Glutamatergic neuron (in vitro differentiated cells): Measurements from ENCODE around the gene EIF3F. TPM values are rescaled to one million over a fixed set of nuclear protein-coding genes. Genes with fewer than 3 reads are reported as not detected.

ENCODE experiments used
- DNase-seq: peaks from one replicate; pipeline ENCODE4 v3.0.0; 2022
- H3K27ac Mint-ChIP-seq: one replicate; pipeline ENCODE4 v1.8.0; 2020; ENCODE audit warnings: mild to moderate bottlenecking, mixed read lengths, inconsistent platforms; ENCODE audit not compliant: unreplicated experiment
- H3K27me3 Mint-ChIP-seq: one replicate; pipeline ENCODE4 v1.8.0; 2020; ENCODE audit warnings: mild to moderate bottlenecking, moderate library complexity, mixed read lengths, inconsistent platforms; ENCODE audit not compliant: unreplicated experiment
- H3K36me3 Mint-ChIP-seq: one replicate; pipeline ENCODE4 v1.8.0; 2020; ENCODE audit warnings: mild to moderate bottlenecking, mixed read lengths, inconsistent platforms; ENCODE audit not compliant: unreplicated experiment
- H3K4me1 Mint-ChIP-seq: one replicate; pipeline ENCODE4 v1.8.0; 2020; ENCODE audit warnings: mild to moderate bottlenecking, low read depth, mixed read lengths, inconsistent platforms; ENCODE audit not compliant: unreplicated experiment
- H3K4me3 Mint-ChIP-seq: one replicate; pipeline ENCODE4 v1.8.0; 2020; ENCODE audit warnings: mild to moderate bottlenecking, mixed read lengths, inconsistent platforms; ENCODE audit not compliant: unreplicated experiment
- H3K9me3 Mint-ChIP-seq: one replicate; pipeline ENCODE4 v1.8.0; 2020; ENCODE audit warnings: mild to moderate bottlenecking, moderate library complexity, mixed read lengths, inconsistent platforms; ENCODE audit not compliant: unreplicated experiment
- CTCF ChIP-seq: fragments of 200-600 bp; sonication (generic); IDR thresholded peaks from one replicate; pipeline ENCODE4 v1.5.0; 2021; ENCODE audit not compliant: partially characterized antibody, unreplicated experiment
- total RNA-seq: library from RNA; stranded (reverse); fragmentation: NEBNext Ultra II Directional; extraction: Animal tissue kit (Norgen Biotek cat#: 25700); gene quantifications from one replicate; pipeline ENCODE4 v1.2.1, GENCODE V29; 2021; ENCODE audit not compliant: unreplicated experiment

The EIF3F gene
- total RNA-seq, 1 donor from 2014 or later: 217 TPM

DNA sequence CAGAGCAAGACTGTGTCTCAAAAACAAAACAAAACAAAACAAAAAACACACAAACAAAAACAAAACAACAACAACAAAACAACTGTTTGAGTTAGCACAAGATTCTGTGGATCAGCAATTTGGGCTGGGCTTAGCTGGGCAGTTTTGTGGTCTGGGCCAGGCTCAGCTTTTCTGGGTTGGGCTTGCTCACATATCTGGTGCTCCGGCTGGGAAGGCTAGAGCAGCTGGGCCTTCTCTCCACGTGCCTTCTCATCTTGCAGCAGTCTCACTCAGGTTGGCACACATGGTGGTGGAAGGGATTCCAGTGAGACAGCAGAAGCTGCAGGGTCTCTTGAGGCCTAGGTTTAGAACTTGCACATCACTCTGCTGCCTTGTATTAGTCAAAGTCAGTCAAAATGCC, 35.7 kb downstream of the EIF3F start:
- Mint-ChIP-seq H3K27me3 (peaks cover 12% of the 10 kb centered on the region), H3K9me3 (no peaks in the 10 kb centered on the region), H3K36me3 (no peaks in the 10 kb centered on the region), H3K27ac (no peak overlapping the region), H3K4me3 (no peak overlapping the region), H3K4me1 (peaks cover 9% of the 10 kb centered on the region)
- no peak for DNase-seq
- TF ChIP-seq CTCF: no peak

- H3K36me3 Mint-ChIP-seq: no peaks in the 10 kb centered on the region
- H3K4me1 Mint-ChIP-seq: peaks cover 7% of the 10 kb centered on the region
- TF ChIP-seq CTCF: no peak
- no peak for DNase-seq
- no peak overlapping the region for H3K4me3 Mint-ChIP-seq
- H3K27me3 Mint-ChIP-seq: peaks cover 6% of the 10 kb centered on the region
- no peak overlapping the region for H3K27ac Mint-ChIP-seq
- H3K9me3 Mint-ChIP-seq: no peaks in the 10 kb centered on the region
Measured at GRCh38 chr11:8023831-8024555, 36.9 kb downstream of the EIF3F start.

- Mint-ChIP-seq H3K36me3 (no peaks in the 10 kb centered on the region), H3K9me3 (no peaks in the 10 kb centered on the region), H3K27ac (no peak overlapping the region), H3K27me3 (peaks cover 9% of the 10 kb centered on the region), H3K4me3 (no peak overlapping the region), H3K4me1 (peaks cover 5% of the 10 kb centered on the region)
- no peak for DNase-seq
- TF ChIP-seq CTCF: no peak
Measured at GRCh38 chr11:8025123-8025522, 38.0 kb downstream of the EIF3F start.

GRCh38 chr11:8025816-8026215, 38.7 kb downstream of the EIF3F start:
- DNase-seq: no peak
- H3K27ac Mint-ChIP-seq: no peak overlapping the region
- H3K4me1 Mint-ChIP-seq: no peaks in the 10 kb centered on the region
- TF ChIP-seq CTCF: no peak
- H3K9me3 Mint-ChIP-seq: no peaks in the 10 kb centered on the region
- H3K27me3 Mint-ChIP-seq: peaks cover 8% of the 10 kb centered on the region
- H3K4me3 Mint-ChIP-seq: no peak overlapping the region
- H3K36me3 Mint-ChIP-seq: no peaks in the 10 kb centered on the region

DNA sequence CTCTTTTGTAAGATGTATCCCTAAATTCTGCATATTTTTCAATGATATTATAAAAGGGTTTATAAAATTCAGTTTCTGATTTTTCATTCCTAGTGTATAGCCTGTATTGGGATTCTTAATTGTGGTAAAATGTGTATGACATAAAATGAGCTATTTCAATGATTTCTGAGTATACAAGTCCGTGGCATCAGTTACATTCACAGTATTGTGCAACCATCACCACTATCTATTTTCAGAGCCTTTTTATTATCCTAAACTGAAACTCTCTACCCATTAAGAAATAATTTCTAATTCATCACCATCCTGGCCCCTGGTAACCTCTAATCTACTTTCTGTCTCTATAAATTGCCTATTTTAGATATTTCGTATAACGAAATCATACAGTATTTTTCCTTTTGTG, 39.8 kb downstream of the EIF3F start:
- Mint-ChIP-seq H3K4me1 (no peaks in the 10 kb centered on the region), H3K27ac (no peak overlapping the region), H3K9me3 (no peaks in the 10 kb centered on the region), H3K27me3 (peaks cover 8% of the 10 kb centered on the region), H3K36me3 (no peaks in the 10 kb centered on the region), H3K4me3 (no peak overlapping the region)
- no peak for DNase-seq
- no peak for TF ChIP-seq CTCF
